ENCODE results near the gene STK35.

Gene STK35

GRCh38 chr20:2101057-2101864, at the start of gene STK35:
Gene STK35, plus strand, starts transcription at chr20:2101827. Its CDS starts 55 bp downstream, at chr20:2101882.
- no peak for DNase-seq

DNA sequence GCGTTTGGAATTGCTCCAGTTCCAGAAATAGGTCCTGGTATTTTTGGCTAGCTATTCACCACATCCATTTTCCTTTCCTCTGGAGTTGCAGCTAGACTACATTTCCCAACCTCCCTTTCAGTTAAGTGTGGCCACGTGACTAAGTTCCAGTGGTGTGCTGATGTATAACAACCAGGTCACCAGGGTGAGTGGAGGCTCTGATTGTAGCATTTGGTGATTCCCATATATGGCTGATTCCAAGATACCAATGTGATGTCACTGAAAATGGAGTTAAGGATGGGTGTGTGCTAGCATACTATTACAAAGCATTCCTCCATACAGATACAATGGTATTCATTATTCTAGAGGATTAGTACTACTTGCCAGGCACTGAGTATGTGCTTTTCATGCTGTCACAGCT, 49.7 kb upstream of the STK35 start:
- DNase-seq = no peak

DNA sequence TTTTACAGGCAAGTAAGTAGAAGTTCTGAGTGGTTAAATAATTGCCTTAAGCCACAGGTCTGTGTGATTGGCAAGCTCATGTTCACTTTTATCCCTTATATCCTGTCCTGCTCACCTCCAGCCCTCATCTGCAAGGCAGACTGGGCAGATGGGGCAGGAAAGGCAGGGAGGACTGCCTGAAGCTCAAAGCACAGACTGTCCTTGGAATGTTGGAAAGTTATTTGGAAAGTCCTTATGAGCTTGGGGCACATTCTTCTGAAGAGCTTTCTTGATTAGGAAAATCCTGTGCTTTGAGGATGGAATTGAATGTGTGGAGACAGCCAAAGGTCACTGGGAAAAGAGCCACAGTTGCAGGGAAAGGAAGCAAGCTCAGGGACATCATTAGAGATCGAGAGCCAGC, 48.9 kb upstream of the STK35 start:
- DNase-seq = no peak

- no peak for DNase-seq
Observed at GRCh38 chr20:2053615-2054014, 48.0 kb upstream of the STK35 start.

GRCh38 chr20:2054911-2055310, 46.7 kb upstream of the STK35 start:
- DNase-seq = no peak

DNA sequence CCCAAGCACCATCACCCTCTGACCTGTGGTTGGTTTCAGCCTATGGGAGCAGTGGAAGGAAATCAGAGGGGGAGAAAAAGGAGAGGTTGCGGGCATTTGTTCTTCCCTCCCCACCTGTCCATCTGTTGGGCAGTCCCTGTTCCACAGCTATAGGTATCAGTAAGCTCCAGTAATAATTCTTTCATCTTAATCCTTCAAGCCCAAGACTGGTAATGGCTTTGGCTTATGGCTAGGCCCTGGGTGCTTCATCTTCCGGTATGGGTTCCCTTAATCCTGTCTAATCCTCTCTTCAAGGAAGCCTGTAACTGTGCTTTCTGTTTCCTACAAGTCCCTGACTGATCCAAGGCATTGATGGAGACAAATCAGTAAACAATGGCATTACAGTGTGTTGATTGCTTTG, 42.2 kb upstream of the STK35 start:
- DNase-seq = no peak

DNA sequence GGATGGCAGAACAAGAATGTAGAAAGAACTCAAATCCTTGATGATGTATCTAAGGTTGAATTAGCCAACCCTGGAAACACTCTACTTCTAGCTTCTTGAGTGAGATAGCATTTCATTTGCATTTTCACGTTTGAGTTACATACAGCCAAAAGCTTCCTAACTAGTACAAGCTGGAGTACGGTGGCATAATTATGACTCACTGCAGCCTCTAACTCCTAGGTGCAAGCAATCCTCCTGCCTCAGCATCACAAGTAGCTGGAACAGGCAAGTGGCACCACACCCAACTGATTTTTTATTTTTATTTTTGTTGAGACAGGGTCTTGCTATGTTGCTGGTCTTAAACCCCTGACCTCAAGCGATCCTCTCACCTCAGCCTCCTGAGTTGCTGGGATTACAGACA, 36.5 kb upstream of the STK35 start:
- no peak for DNase-seq

DNA sequence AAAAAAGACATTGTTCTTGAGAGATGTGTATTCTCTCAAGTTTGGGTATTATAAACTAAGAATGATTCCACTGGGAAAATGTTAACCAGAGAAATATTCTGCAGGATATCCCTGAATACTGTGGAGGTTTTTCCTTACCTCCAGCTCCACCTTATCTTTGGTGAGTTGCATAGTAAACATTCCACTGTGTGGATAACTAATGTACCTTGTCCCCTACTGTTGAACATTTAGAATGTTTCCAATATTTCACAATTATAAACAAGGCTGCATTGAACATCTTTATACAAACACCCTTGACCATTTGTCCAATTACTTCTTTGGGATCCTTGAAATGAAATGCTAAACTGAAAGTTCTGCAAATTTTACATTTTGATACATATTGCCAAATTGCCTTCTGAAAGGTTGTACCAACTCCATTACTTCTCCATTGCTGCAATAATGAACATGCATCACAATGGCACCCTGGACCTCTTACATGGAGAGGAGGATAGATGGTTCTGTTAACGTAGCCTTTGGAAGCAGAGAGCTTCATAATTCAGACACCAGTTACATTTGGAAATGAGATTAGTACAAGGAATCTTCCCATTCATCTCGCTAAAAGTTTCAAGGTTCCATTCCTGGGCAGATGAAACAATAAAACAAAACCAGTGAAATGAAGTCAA, 35.0 kb upstream of the STK35 start:
- no peak for DNase-seq

DNA sequence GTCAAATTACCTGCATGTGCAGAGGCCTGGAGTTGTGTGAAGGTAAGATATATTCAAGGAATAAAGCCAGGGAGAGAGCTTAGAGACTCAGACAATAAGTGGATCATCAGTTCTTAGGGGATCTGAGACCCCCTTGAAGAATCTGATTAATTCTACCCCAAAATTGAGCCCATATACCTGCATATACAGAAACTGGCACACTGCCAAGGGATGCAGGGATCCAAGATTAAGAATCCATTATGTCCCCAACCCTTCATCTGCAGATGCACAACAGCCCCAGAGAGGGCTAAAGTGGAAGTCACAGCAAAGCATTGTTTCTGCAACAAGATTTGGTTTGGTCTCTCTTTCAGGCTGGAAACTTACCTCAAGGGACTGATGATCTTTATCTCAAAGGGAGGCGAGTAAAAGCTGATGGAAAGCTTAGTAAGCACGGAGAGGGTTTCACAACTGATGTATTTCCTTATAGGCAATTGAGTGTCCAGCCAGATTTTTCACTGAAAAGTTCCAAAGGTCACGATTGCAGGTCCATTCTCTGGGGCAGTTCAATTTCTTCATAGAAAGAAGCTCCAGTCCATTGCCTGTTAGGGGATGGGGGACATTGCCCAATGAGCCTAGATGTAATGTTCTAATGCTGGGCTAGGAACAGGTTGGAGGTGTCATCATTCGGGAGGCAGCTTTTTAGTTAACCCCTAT, 20.9 kb upstream of the STK35 start:
- no peak for DNase-seq

- no peak for DNase-seq
Observed at GRCh38 chr20:2084703-2085102, 16.9 kb upstream of the STK35 start.

GRCh38 chr20:2086177-2086979, 15.2 kb upstream of the STK35 start:
- no peak for DNase-seq

GRCh38 chr20:2086980-2087377, 14.6 kb upstream of the STK35 start:
- DNase-seq = no peak

GRCh38 chr20:2088891-2089290, 12.7 kb upstream of the STK35 start:
- DNase-seq = no peak

DNA sequence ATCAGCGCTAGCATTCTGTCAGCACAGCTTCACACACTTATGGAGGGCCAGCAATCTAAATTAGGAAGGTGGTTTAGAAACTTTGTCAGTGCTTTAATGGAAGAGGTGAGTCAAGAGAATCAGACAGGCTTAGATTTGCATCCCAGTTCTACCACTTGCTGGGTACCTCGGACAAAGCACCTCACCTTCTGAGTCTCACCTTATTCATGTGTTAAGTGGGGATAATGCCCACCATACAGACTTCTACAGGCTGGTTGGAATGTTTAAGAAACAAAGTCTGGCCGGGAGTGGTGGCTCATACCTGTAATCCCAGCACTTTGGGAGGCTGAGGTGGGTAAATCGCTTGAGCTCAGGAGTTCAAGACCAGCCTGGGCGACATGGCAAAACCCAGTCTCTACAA, 12.2 kb upstream of the STK35 start:
- no peak for DNase-seq

DNA sequence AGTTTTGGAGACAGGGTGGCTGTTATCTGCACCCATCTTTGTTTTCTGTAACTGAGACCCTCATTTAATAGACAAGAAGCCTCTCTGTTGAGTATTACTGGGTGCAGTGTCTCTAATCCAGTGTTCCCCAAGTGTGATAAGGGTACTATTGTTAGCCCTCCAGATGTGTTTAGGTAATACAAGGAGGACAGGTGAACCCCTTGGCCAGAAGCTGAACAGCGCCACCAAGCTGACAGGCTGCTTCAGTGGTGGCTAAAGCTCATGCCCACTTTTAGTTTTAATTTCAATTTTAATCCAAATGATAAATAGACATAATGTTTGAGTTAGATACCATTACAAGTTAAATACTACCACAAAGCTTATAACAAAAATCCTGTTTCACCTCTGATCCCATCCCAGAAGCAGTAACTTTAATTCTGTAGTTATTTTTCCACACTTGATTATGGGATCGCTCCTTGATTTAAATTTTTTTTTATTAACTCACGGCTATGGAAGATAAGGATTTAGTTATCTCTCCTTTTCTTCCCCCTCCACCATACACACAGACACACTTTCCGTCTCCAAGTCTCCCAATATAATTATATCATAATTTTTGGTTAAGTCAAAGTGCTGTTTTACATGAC, 8.4 kb upstream of the STK35 start:
- DNase-seq = no peak

DNA sequence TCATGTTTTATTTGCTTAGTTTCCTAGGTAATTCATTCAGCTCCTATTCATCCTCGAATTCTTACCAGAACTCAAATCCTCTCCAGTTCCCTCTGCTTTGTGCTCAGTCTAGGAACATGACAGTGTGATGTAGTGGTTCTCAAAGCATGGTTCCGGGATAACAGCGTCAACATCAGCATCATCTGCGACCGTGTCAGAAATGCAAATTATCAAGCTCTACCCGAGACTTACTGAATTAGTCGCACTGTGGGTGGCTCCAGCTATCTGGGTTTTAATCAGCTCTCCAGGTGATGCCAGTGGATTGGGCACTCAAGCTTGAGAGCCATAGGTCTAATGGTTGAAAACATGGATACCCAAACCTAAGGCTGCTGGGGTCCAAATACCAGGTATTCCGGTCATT, 7.7 kb upstream of the STK35 start:
- no peak for DNase-seq

DNA sequence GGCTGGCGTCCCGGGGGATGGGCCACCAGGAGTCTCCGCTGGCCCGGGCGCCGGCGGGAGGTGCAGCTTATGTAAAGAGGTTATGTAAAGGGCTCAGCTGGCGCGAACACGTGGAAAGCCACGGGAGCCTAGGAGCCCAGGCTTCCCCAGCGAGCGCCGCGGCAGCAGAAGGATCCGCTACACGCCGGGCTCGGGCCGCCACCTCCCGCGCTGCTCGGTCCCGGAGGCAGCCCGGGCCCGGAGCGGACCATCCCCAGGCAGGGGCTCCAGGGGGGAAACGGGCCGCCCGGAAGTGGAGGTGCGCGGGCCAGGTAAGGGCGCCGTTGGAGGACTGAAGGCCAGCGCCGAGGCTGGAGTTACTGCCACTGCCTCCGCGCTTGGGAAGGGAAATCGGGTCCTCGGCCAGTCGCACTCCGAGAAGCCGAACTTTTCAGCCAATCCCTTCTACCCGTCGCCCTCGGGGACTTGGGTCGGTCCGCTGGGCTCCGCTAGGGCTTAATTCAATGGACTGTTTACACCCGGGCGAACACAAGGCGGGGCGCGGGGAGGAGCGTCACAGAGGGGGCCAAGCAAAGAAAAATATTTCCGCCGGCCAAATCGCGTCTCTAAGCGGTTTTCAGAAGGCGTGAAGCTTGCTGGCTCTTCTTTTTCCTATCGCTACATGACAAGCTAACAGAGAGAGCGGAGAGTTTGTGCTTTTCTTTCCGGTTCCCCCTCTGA, 398 bp downstream of the STK35 start:
- peak; percentile 97 for DNase-seq

GRCh38 chr20:2102585-2103460, 1.2 kb downstream of the STK35 start:
- peak; percentile 87 for DNase-seq

DNA sequence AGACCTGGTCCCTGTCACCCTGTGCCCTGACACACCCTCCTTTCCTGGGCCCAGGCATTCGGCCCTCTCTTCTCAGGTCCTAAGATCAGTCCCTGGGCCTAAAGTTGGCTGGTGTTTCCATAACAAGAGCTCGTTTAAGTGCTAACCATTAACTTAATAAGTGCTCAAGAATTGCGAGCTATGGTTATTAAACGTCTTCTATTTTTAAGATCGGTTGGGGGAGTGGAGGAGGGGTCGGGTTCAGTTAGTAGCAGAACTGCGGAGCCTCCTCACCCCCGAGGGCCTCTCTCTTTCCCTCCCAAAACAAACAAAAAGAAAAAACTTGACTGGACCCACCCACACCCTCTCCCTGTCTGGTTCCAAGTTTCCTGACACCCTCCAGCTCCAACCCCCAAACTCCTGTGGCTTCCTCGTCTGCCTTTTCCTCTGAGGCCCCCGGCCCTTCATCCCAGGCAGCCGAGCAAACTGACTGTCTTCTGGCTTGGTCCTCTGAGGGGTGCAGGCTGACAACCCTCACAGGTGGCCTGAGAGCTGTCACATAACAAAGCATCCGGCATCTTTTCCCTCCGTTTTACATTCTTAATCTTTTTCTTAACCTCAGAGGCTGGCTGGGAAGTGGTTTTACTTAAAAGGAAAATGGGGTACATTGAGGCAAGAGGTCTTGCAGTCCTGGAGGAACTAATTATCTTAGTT, 2.0 kb downstream of the STK35 start:
- DNase-seq = no peak

GRCh38 chr20:2104236-2104635, 2.6 kb downstream of the STK35 start:
- DNase-seq = no peak

All from NCI-H2227 treated with DMSO at 0.1 percent for 48 hours (cell line).